SK-N-SH (cell line): Measurements from ENCODE around the gene SLC1A7. TPM values are rescaled to one million over a fixed set of nuclear protein-coding genes. Genes with fewer than 3 reads are reported as not detected.

Source experiments
- CTCF ChIA-PET: fragments of 300-600, 350-600 bp; formaldehyde crosslinking; extraction: SDS; loops from one replicate; lab custom pipeline; 2021; lab: Yijun Ruan, JAX
- POLR2A ChIA-PET: fragments of 350-600 bp; sonication (Branson Sonifier 250); formaldehyde crosslinking; extraction: SDS; loops from one replicate; lab custom pipeline; 2020; ENCODE audit warnings: antibody characterized with exemption, inconsistent platforms; lab: Yijun Ruan, JAX
- DNase-seq: peaks from one replicate; pipeline ENCODE4 v3.0.0; 2012
- H2AFZ ChIP-seq: fragments of 200-600 bp; sonication (generic); 2 replicates; pipeline ENCODE4 v1.8.1; 2016; ENCODE audit warnings: antibody characterized with exemption, mild to moderate bottlenecking, low read depth
- H3F3A ChIP-seq: fragments of 200-600 bp; sonication (generic); replicated peaks from 2 replicates; pipeline ENCODE3; 2016; ENCODE audit warnings: antibody characterized with exemption, mild to moderate bottlenecking; ENCODE audit not compliant: insufficient read depth
- H3K27ac ChIP-seq, 2 experiments: fragments of 200-500 bp in 1 of 2; fragments of 200-600 bp in 1 of 2; sonication (Bioruptor generic) in 1 of 2; sonication (generic), shearing (Covaris generic) in 1 of 2; 2 replicates each; pipeline versions ENCODE4 v1.5.1 to v1.6.1; 2014 to 2016; ENCODE audit warnings: low read depth in 2 of 2, inconsistent platforms in 1 of 2, low read length in 1 of 2, mild to moderate bottlenecking in 1 of 2, mixed read lengths in 1 of 2
- H3K27me3 ChIP-seq: fragments of 200-600 bp; sonication (generic), shearing (Covaris generic); 2 replicates; pipeline ENCODE4 v1.6.1; 2016; ENCODE audit warnings: mixed run types; ENCODE audit not compliant: insufficient read depth
- H3K36me3 ChIP-seq, 2 experiments: fragments of 200-500 bp in 1 of 2; fragments of 200-600 bp in 1 of 2; sonication (Bioruptor generic) in 1 of 2; sonication (generic) in 1 of 2; replicated peaks in 1 of 2; 2 replicates each; pipeline versions ENCODE3 to v1.5.1; 2014 to 2016; ENCODE audit warnings: low read length in 1 of 2, mild to moderate bottlenecking in 1 of 2; ENCODE audit not compliant: insufficient read depth in 2 of 2, control insufficient read depth in 1 of 2
- H3K4me1 ChIP-seq, 2 experiments: fragments of 200-500 bp in 1 of 2; fragments of 200-600 bp in 1 of 2; sonication (Bioruptor generic) in 1 of 2; sonication (generic), shearing (Covaris generic) in 1 of 2; 2 replicates each; pipeline versions ENCODE4 v1.5.1 to v1.6.1; 2014 to 2016; ENCODE audit warnings: low read depth in 1 of 2, low read length in 1 of 2, mixed run types in 1 of 2; ENCODE audit not compliant: insufficient read depth in 2 of 2, control insufficient read depth in 1 of 2
- H3K4me2 ChIP-seq: fragments of 200-600 bp; sonication (generic), shearing (Covaris generic); 2 replicates; pipeline ENCODE4 v1.6.1; 2017; ENCODE audit warnings: mixed run types
- H3K4me3 ChIP-seq, 2 experiments: fragments of 200-500 bp in 1 of 2; fragments of 200-600 bp in 1 of 2; sonication (Bioruptor generic) in 1 of 2; sonication (generic), shearing (Covaris generic) in 1 of 2; 2 replicates each; pipeline versions ENCODE4 v1.5.1 to v1.8.1; 2014 to 2016; ENCODE audit warnings: low read depth in 2 of 2, inconsistent platforms in 1 of 2, low read length in 1 of 2, mild to moderate bottlenecking in 1 of 2, mixed read lengths in 1 of 2, moderate library complexity in 1 of 2
- H3K79me2 ChIP-seq: fragments of 200-600 bp; sonication (generic); 2 replicates; pipeline ENCODE4 v1.8.1; 2017; ENCODE audit warnings: mild to moderate bottlenecking; ENCODE audit not compliant: insufficient read depth
- H3K9ac ChIP-seq: fragments of 200-600 bp; sonication (generic); 2 replicates; pipeline ENCODE4 v1.6.1; 2017; ENCODE audit warnings: mixed run types
- H3K9me2 ChIP-seq: fragments of 200-600 bp; sonication (generic); 2 replicates; pipeline ENCODE4 v1.6.1; 2017; ENCODE audit warnings: mixed run types
- H3K9me3 ChIP-seq: fragments of 200-600 bp; sonication (generic); 2 replicates; pipeline ENCODE4 v1.6.1; 2017; ENCODE audit warnings: mixed run types, mild to moderate bottlenecking, moderate library complexity
- H4K20me1 ChIP-seq: fragments of 200-600 bp; sonication (generic); 2 replicates; pipeline ENCODE4 v1.6.1; 2017; ENCODE audit warnings: mild to moderate bottlenecking, mixed run types; ENCODE audit not compliant: insufficient read depth
- MAX ChIP-seq: IDR thresholded peaks from 2 replicates; pipeline ENCODE4 v1.4.0; 2012; ENCODE audit warnings: low read depth
- MXI1 ChIP-seq: IDR thresholded peaks from 2 replicates; pipeline ENCODE4 v1.6.1; 2012; ENCODE audit warnings: mild to moderate bottlenecking, low read depth, low read length, improper control_type of control experiment
- NRF1 ChIP-seq: IDR thresholded peaks from 2 replicates; pipeline ENCODE4 v1.6.1; 2012; ENCODE audit warnings: low read depth, mild to moderate bottlenecking, low read length
- PBX3 ChIP-seq: IDR thresholded peaks from 2 replicates; pipeline ENCODE4; 2012
- RAD21 ChIP-seq: IDR thresholded peaks from 2 replicates; pipeline ENCODE4 v1.6.1; 2012; ENCODE audit warnings: mild to moderate bottlenecking, low read length
- TCF12 ChIP-seq: IDR thresholded peaks from 2 replicates; pipeline ENCODE4 v1.4.0; 2012
- YY1 ChIP-seq: IDR thresholded peaks from 2 replicates; pipeline ENCODE4 v1.4.0; 2012; ENCODE audit warnings: low read depth, mild to moderate bottlenecking
- WGBS: methylation state at CpG from one replicate; pipeline ENCODE4 v1.1.6; 2017; ENCODE audit warnings: low lambda C conversion rate; 5-methylcytosine and 5-hydroxymethylcytosine counted together
- polyA plus RNA-seq, 3 experiments: library from polyadenylated mRNA; depleted of rRNA; stranded (reverse); fragments of >200 nt; gene quantifications; 2 replicates each; pipeline ENCODE4 v1.2.3, GENCODE V29; 2012
- TF ChIP-seq, protein P1 (sequence below): fragments of 150-350 bp; IDR thresholded peaks from 2 replicates; pipeline ENCODE4 v1.6.1; 2016; ENCODE audit warnings: mild to moderate bottlenecking, low read depth, low read length
- TF ChIP-seq, protein P2 (sequence below): IDR thresholded peaks from 2 replicates; pipeline ENCODE4 v1.4.0; 2012; ENCODE audit warnings: low read depth, borderline replicate concordance

SLC1A7 gene
- polyA plus RNA-seq, 1 of the 3 experiments (the other 2 are of a cell fraction): not detected

DNA sequence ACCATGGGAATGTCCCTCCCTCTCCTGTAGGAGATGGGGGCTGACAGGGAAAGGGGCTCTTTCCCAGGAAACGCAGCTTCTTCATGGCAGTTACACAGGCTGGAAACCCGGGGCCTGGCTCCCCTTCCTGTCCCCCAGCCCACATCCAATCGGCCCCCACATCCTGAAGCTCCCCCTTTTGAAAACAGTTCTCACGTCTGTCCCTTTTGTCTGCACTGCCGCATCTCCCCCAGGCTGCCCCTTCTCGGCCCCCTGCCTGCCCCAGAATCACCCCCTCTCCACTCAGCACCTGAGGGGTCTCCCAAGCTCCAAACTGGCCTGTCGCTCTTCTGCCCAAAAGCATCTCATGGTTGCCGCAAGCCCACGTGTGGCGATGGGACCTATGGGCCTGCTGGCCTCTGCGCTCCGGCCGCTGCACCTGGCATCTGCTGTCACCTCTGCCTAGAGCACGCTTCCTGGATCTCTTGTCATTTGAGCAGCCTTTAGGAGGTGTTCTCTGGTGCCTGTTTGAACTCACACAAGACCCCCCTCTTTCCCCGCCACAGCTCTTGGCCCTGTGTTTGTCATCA, 867 bp downstream of the SLC1A7 start:
- H3K4me2 ChIP-seq: no peak overlapping the region
- POLR2A ChIA-PET: no interaction called here
- no peak for TF ChIP-seq YY1

GRCh38 chr1:53140451-53140850, 2.0 kb downstream of the SLC1A7 start:
- POLR2A ChIA-PET: no interaction called here
- H3K9me3 ChIP-seq: peaks cover 7% of the 10 kb centered on the region; the same call in 1 of the 2 replicates
- H3K27ac ChIP-seq: peak overlapping the region in 1 of 2 experiments; percentile 10; a peak in 1 of 4 replicates
- H3K4me3 ChIP-seq: no peak overlapping the region
- H3K79me2 ChIP-seq: no peaks in the 10 kb centered on the region
- H3K4me1 ChIP-seq: peaks cover 5 to 7% of the 10 kb centered on the region in 2 experiments; a peak in 3 of 4 replicates
- H3K36me3 ChIP-seq: no peaks in the 10 kb centered on the region
- no peaks in the 10 kb centered on the region for H3K9me2 ChIP-seq
- CTCF ChIA-PET: no interaction called here
- H2AFZ ChIP-seq: no peak overlapping the region
- DNase-seq: no peak
- TF ChIP-seq, protein P1, sequence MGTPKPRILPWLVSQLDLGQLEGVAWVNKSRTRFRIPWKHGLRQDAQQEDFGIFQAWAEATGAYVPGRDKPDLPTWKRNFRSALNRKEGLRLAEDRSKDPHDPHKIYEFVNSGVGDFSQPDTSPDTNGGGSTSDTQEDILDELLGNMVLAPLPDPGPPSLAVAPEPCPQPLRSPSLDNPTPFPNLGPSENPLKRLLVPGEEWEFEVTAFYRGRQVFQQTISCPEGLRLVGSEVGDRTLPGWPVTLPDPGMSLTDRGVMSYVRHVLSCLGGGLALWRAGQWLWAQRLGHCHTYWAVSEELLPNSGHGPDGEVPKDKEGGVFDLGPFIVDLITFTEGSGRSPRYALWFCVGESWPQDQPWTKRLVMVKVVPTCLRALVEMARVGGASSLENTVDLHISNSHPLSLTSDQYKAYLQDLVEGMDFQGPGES: no peak
- TF ChIP-seq, protein P2, sequence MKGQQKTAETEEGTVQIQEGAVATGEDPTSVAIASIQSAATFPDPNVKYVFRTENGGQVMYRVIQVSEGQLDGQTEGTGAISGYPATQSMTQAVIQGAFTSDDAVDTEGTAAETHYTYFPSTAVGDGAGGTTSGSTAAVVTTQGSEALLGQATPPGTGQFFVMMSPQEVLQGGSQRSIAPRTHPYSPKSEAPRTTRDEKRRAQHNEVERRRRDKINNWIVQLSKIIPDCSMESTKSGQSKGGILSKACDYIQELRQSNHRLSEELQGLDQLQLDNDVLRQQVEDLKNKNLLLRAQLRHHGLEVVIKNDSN: no peak
- TF ChIP-seq MAX (no peak), PBX3 (no peak), MXI1 (no peak)
- no peaks in the 10 kb centered on the region for H3K27me3 ChIP-seq
- 71% methylated on average over 3 of the region's 3 CpGs for WGBS
- no peaks in the 10 kb centered on the region for H4K20me1 ChIP-seq
- H3F3A ChIP-seq: no peaks in the 10 kb centered on the region
- no peak overlapping the region for H3K9ac ChIP-seq
- H3K4me2 ChIP-seq: no peak overlapping the region

More for the DNA sequence above, 867 bp downstream of the SLC1A7 start:
- H3K27ac ChIP-seq: no peak overlapping the region
- no peaks in the 10 kb centered on the region for H3K27me3 ChIP-seq
- H3K9ac ChIP-seq: no peak overlapping the region
- peaks cover 7% of the 10 kb centered on the region; the same call in 1 of the 2 replicates for H3K9me3 ChIP-seq
- 92% methylated on average over 14 of the region's 15 CpGs for WGBS
- no peaks in the 10 kb centered on the region for H3K9me2 ChIP-seq
- peaks cover 2% of the 10 kb centered on the region for H3F3A ChIP-seq
- H3K79me2 ChIP-seq: no peaks in the 10 kb centered on the region
- peaks cover 10 to 14% of the 10 kb centered on the region in 2 experiments; a peak in 3 of 4 replicates for H3K4me1 ChIP-seq
- CTCF ChIA-PET: interaction anchor here (1.1 kb wide), 1 partner anchor 19 kb away, joined by 3 read pairs; no protein-coding TSS in a partner anchor
- H4K20me1 ChIP-seq: no peaks in the 10 kb centered on the region
- H2AFZ ChIP-seq: no peak overlapping the region
- no peak overlapping the region for H3K4me3 ChIP-seq
- no peak for DNase-seq
- no peaks in the 10 kb centered on the region for H3K36me3 ChIP-seq

GRCh38 chr1:53139951-53140361, 2.5 kb downstream of the SLC1A7 start:
- Histone ChIP-seq H3K9me3 (peaks cover 7% of the 10 kb centered on the region; the same call in 1 of the 2 replicates), H3K36me3 (no peaks in the 10 kb centered on the region)
- TF ChIP-seq RAD21 (no peak), TCF12 (peak; percentile 18; the same call in 1 of the 2 replicates), NRF1 (no peak), YY1 (no peak)
- TF ChIP-seq, all 33 proteins: peak for 1
- no peaks in the 10 kb centered on the region for H3F3A ChIP-seq
- no peaks in the 10 kb centered on the region for H4K20me1 ChIP-seq
- H3K79me2 ChIP-seq: no peaks in the 10 kb centered on the region
- H3K9ac ChIP-seq: no peak overlapping the region
- CTCF ChIA-PET: no interaction called here
- H3K27me3 ChIP-seq: no peaks in the 10 kb centered on the region
- H3K4me2 ChIP-seq: no peak overlapping the region
- no peak overlapping the region for H3K4me3 ChIP-seq
- peaks cover 4 to 11% of the 10 kb centered on the region in 2 experiments; a peak in 2 of 4 replicates for H3K4me1 ChIP-seq
- POLR2A ChIA-PET: no interaction called here
- H3K9me2 ChIP-seq: no peaks in the 10 kb centered on the region
- DNase-seq: no peak
- no peak overlapping the region for H2AFZ ChIP-seq
- H3K27ac ChIP-seq: peak overlapping the region in 1 of 2 experiments; percentile 10; a peak in 1 of 4 replicates
